Measurements from ENCODE around the gene RAB7A. TPM values are rescaled to one million over a fixed set of nuclear protein-coding genes. Genes with fewer than 3 reads are reported as not detected.

Gene RAB7A
- total RNA-seq, 1 donor from 2014 or later, result 90.3 TPM

DNA sequence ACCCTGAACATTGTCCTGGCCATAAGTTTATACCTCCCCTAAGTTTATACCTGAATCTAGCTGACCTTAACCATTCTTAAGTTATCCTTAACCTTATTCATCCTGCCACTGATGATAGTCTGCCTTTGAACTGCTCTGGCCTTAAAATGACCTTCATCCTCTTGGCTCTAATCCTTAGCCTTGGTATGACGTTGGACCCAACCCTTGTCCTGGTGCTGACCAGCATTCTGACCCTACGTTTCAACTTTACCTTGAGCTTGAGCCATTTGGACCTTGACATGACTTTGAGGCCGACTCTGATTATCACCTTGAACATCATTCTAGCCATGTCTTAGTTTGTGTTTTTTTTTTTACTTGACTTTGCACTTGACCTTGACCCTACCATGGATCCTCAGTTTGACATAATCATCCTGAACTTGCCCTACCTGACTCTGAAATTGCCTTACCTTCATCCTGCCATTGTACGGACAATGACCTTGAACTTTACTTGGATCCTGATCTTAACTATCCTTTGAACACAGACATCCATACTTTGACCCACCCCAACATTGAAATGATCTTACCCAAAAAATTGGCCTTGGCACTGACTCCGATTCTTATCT lies 92.3 kb downstream of the RAB7A start:
- DNase-seq (ENCODE audit: low spot score in 2 of 2), result no peak
- Histone ChIP-seq H3K4me3 (no peak overlapping the region), H3K36me3 (peaks cover 16 to 34% of the 10 kb centered on the region in 2 donors), H3K27me3 (no peaks in the 10 kb centered on the region), H3K9me3 (no peaks in the 10 kb centered on the region), H3K4me1 (no peaks in the 10 kb centered on the region), H3K27ac (no peak overlapping the region)
- no peak for TF ChIP-seq CTCF (IDR thresholded peaks at IDR 0.05)
- intact Hi-C loops (cut with DNase I), result no loop called here

- Histone ChIP-seq H3K4me3 (no peak overlapping the region), H3K4me1 (peaks cover 0 to 3% of the 10 kb centered on the region in 2 donors), H3K9me3 (no peaks in the 10 kb centered on the region), H3K27me3 (no peaks in the 10 kb centered on the region), H3K27ac (no peak overlapping the region), H3K36me3 (peaks cover 4 to 24% of the 10 kb centered on the region in 2 donors)
- TF ChIP-seq CTCF (IDR thresholded peaks at IDR 0.05), result no peak
- no peak for DNase-seq (ENCODE audit: low spot score in 2 of 2)
- intact Hi-C loops (cut with DNase I), result no loop called here
Measured at GRCh38 chr3:128820252-128820839, 94.4 kb downstream of the RAB7A start.

GRCh38 chr3:128823008-128823407 lies 97.0 kb downstream of the RAB7A start:
- no peaks in the 10 kb centered on the region for H3K27me3 ChIP-seq
- no peak for DNase-seq (ENCODE audit: low spot score in 2 of 2)
- no peak overlapping the region for H3K27ac ChIP-seq
- H3K4me1 ChIP-seq, result peaks cover 0 to 9% of the 10 kb centered on the region in 2 donors
- no peaks in the 10 kb centered on the region for H3K9me3 ChIP-seq
- no peak for TF ChIP-seq CTCF (IDR thresholded peaks at IDR 0.05)
- intact Hi-C loops (cut with DNase I), result no loop called here
- H3K36me3 ChIP-seq, result peaks cover 4 to 14% of the 10 kb centered on the region in 2 donors
- H3K4me3 ChIP-seq, result no peak overlapping the region

- DNase-seq (ENCODE audit: low spot score in 2 of 2), result no peak
- TF ChIP-seq CTCF (IDR thresholded peaks at IDR 0.05), result no peak
- Histone ChIP-seq H3K27me3 (no peaks in the 10 kb centered on the region), H3K4me1 (peaks cover 0 to 9% of the 10 kb centered on the region in 2 donors), H3K36me3 (peaks cover 4 to 8% of the 10 kb centered on the region in 2 donors), H3K4me3 (no peak overlapping the region), H3K27ac (peak overlapping the region in 1 of 2 donors; percentile 30), H3K9me3 (no peaks in the 10 kb centered on the region)
- intact Hi-C loops (cut with DNase I), result no loop called here
Measured at GRCh38 chr3:128823631-128824030, 97.6 kb downstream of the RAB7A start.

DNA sequence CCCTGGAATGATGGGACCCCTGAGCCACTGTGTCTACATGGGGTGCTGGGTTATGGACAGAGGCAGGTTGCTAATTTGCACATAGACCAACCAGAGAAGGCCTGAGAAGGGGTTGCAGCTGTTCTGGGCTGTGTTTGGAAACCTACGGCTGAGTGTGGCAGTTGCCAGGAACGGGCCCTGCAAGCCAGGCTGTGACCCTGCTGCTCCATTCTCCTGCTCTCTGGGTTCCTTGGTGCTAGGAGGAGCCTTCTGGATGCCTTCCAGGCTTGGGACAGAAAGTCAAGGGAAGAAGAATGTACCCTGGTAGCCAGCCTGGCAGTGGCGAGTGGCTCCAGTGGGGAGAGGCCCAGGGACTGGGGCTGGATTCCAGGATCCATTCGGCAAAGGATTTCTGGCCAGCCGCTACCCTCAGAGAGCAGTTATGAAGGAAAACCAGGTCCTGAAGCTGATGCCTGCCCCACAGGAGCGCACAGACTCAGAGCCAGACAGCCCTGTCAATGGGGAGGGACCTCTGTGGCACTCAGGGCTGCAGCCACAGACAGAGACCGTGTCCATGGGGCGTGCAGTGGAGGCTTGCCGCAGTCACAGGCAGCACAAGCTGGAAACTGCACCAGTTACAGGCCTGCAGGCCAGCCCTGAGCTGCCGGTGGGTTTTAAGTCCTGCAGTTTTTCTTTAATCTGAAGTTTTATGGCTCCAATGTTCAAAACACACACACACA lies 98.3 kb downstream of the RAB7A start:
- no peaks in the 10 kb centered on the region for H3K27me3 ChIP-seq
- DNase-seq (ENCODE audit: low spot score in 2 of 2), result no peak
- peak overlapping the region in 1 of 2 donors; percentile 30 for H3K27ac ChIP-seq
- intact Hi-C loops (cut with DNase I), result no loop called here
- H3K4me1 ChIP-seq, result peaks cover 0 to 9% of the 10 kb centered on the region in 2 donors
- TF ChIP-seq CTCF (IDR thresholded peaks at IDR 0.05), result no peak
- no peaks in the 10 kb centered on the region for H3K9me3 ChIP-seq
- H3K4me3 ChIP-seq, result no peak overlapping the region
- H3K36me3 ChIP-seq, result peaks cover 0 to 3% of the 10 kb centered on the region in 2 donors

All from ascending aorta (tissue), 2 donors.